Psoas muscle (tissue), 8 donors: ENCODE measurements around the gene C12orf50. TPM values are rescaled to one million over a fixed set of nuclear protein-coding genes. Genes with fewer than 3 reads are reported as not detected.

Experiments
- ATAC-seq, 4 donors: fragments of 200-7000 bp; cut with Tn5 transposase; one replicate each; pipeline ENCODE4 v1.9.1; 2020; ENCODE audit warnings: moderate library complexity in 3 of 4, mild to moderate bottlenecking in 2 of 4
- DNase-seq, 2 donors: peaks; one replicate each; pipeline ENCODE4 v3.0.0-alpha.2; 2020
- H3K27ac ChIP-seq: fragments of 200-600 bp; one replicate; pipeline ENCODE4 v1.8.0; 2022
- H3K27me3 ChIP-seq, 3 donors: fragments of 200-600 bp in 1 of 3; one replicate each; pipeline versions ENCODE4 v1.6.1 to v1.8.0; 2013 to 2022; ENCODE audit warnings: low read length in 2 of 3, mild to moderate bottlenecking in 2 of 3, moderate library complexity in 1 of 3; ENCODE audit not compliant: insufficient read depth in 3 of 3
- H3K36me3 ChIP-seq, 2 donors: fragments of 200-600 bp in 1 of 2; one replicate each; pipeline versions ENCODE4 v1.6.1 to v1.8.0; 2013 to 2022; ENCODE audit warnings: low read depth in 1 of 2, mild to moderate bottlenecking in 1 of 2, moderate library complexity in 1 of 2; ENCODE audit not compliant: insufficient read depth in 1 of 2
- H3K4me1 ChIP-seq: fragments of 200-600 bp; one replicate; pipeline ENCODE4 v1.8.0; 2022
- H3K4me3 ChIP-seq: fragments of 200-600 bp; one replicate; pipeline ENCODE4 v1.8.0; 2022; ENCODE audit warnings: mild to moderate bottlenecking
- H3K9me3 ChIP-seq: fragments of 200-600 bp; one replicate; pipeline ENCODE4 v1.8.0; 2022
- WGBS, 3 donors: extraction: QIAGEN DNeasy Blood & Tissue Kit; methylation state at CpG; one replicate each; pipeline versions ENCODE4 v1.1.6 to v1.1.7; 2013; 5-methylcytosine and 5-hydroxymethylcytosine counted together
- intact Hi-C, 2 donors: fragments of 100-400 bp; cut with DNase I; formaldehyde crosslinking; loops; one replicate each; pipeline versions ENCODE4 v1.11.0 to v1.14.2; 2022
- polyA plus RNA-seq, 3 donors: library from polyadenylated mRNA; stranded (reverse); fragments of 200-250 nt; gene quantifications; one replicate each; pipeline ENCODE4 v1.2.3, GENCODE V29; 2013
- total RNA-seq, 4 donors: library from RNA; stranded (reverse); fragmentation: NEBNext Ultra II Directional in 2 of 4; extraction: Animal tissue kit (Norgen Biotek cat#: 25700) in 2 of 4; gene quantifications; one replicate each; pipeline versions ENCODE4 v1.2.1 to v1.2.4, GENCODE V29; 2021 to 2023
- TF ChIP-seq, protein P1 (sequence below): fragments of 200-600 bp; IDR thresholded peaks from one replicate; pipeline ENCODE4 v1.8.0; 2022; ENCODE audit warnings: antibody characterized with exemption
- donor health status: healthy with polysubstance abuse.
- donor health status: DM: no; HTN: no; CAD: no; lungs with moderate emphysema.
- donor health status: Bipolar disorder and iron deficiency.
- donor health status: healthy.
- donor health status: DM: yes; HTN: yes; CAD: no.
- donor health status: DM: no; HTN: no; CAD: no.
- donor health status: DM: no; HTN: no; CAD: no.
- donor health status: DM: yes; HTN: yes; CAD: no.

C12orf50 gene
- total and polyA plus RNA-seq, 7 donors, result 0.09 to 0.20 (median 0.09) TPM; not detected in 4

DNA sequence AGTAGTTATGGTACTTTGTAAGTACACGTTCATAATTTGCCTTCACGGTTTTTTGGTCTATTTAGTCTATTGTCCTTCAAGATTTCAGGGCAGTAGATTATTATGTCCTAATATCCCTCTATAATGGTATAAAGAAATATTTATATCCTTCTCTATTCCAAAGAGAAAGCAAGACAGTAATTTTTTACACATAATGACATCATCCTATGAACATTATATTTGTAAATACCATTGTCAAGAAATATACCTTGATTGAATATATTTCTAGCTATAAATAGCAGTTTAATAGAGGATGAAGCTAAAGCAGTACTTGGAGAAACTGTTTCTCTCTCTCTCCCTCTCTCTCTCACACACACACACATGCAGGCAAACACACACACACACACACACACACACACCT is 77.0 kb downstream of the C12orf50 start:
- H3K4me3 ChIP-seq, result no peak overlapping the region
- WGBS, 3 donors, result 58 to 68% (median 68%) methylated on average over 2 of the region's 2 CpGs
- DNase-seq (no peak), ATAC-seq (no peak)
- no peaks in the 10 kb centered on the region for H3K4me1 ChIP-seq
- H3K27me3 ChIP-seq, result no peaks in the 10 kb centered on the region
- intact Hi-C loops, result no loop called here
- H3K9me3 ChIP-seq, result no peaks in the 10 kb centered on the region
- no peaks in the 10 kb centered on the region for H3K36me3 ChIP-seq
- TF ChIP-seq, protein P1, sequence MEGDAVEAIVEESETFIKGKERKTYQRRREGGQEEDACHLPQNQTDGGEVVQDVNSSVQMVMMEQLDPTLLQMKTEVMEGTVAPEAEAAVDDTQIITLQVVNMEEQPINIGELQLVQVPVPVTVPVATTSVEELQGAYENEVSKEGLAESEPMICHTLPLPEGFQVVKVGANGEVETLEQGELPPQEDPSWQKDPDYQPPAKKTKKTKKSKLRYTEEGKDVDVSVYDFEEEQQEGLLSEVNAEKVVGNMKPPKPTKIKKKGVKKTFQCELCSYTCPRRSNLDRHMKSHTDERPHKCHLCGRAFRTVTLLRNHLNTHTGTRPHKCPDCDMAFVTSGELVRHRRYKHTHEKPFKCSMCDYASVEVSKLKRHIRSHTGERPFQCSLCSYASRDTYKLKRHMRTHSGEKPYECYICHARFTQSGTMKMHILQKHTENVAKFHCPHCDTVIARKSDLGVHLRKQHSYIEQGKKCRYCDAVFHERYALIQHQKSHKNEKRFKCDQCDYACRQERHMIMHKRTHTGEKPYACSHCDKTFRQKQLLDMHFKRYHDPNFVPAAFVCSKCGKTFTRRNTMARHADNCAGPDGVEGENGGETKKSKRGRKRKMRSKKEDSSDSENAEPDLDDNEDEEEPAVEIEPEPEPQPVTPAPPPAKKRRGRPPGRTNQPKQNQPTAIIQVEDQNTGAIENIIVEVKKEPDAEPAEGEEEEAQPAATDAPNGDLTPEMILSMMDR, result no peak
- no peak overlapping the region for H3K27ac ChIP-seq

DNA sequence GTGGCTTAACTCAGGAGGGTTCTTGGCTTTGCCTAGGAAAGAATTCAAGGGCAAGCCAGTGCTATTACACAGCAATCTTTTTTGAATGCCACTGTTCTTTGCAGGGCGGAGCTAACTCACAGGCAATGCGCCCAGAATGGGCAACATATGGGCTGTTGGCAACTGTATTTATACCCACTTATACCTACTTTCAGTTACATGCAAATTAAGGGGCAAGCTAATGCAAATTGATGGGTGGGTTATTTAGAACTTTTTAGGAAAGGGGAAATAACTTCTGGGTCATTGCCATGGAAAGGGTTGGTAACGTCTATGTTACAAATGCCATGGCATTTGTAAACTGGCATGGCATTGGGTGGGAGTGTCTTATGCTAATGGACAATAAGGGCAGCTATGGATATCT is 85.4 kb downstream of the C12orf50 start:
- no peaks in the 10 kb centered on the region for H3K9me3 ChIP-seq
- TF ChIP-seq, protein P1, result no peak
- H3K27me3 ChIP-seq, result no peaks in the 10 kb centered on the region
- no peaks in the 10 kb centered on the region for H3K4me1 ChIP-seq
- DNase-seq (no peak), ATAC-seq (no peak)
- no peak overlapping the region for H3K27ac ChIP-seq
- no peak overlapping the region for H3K4me3 ChIP-seq
- 44 to 45% (median 45%) methylated on average over 3 of the region's 3 CpGs for WGBS, 3 donors
- intact Hi-C loops, result no loop called here
- no peaks in the 10 kb centered on the region for H3K36me3 ChIP-seq

DNA sequence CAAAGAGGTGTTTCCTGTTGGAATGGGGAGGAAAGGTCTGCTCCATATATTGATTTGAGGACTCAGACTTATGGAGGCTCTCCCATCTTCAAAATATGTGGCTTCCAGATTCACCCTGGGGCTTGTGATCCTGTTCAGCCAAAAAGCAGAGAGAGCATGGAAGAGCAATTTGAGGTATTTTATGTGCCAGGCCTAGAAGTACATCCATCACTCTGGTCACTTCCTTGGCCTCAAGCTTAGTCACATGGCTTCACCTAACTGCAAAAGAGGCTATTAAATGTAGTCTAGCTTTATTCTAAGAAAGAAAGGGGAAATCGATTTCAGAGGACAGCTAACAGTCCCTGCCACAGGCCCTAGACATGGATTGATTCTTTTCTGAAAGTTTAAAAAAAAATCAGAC is 86.2 kb downstream of the C12orf50 start:
- no peaks in the 10 kb centered on the region for H3K4me1 ChIP-seq
- intact Hi-C loops, result no loop called here
- no peak for DNase-seq
- TF ChIP-seq, protein P1, result no peak
- no peak overlapping the region for H3K27ac ChIP-seq
- H3K4me3 ChIP-seq, result no peak overlapping the region
- no peaks in the 10 kb centered on the region for H3K9me3 ChIP-seq
- no peaks in the 10 kb centered on the region for H3K36me3 ChIP-seq
- no peak for ATAC-seq
- 59 to 74% (median 68%) methylated on average over 1 of the region's 1 CpG for WGBS, 3 donors
- H3K27me3 ChIP-seq, result no peaks in the 10 kb centered on the region

DNA sequence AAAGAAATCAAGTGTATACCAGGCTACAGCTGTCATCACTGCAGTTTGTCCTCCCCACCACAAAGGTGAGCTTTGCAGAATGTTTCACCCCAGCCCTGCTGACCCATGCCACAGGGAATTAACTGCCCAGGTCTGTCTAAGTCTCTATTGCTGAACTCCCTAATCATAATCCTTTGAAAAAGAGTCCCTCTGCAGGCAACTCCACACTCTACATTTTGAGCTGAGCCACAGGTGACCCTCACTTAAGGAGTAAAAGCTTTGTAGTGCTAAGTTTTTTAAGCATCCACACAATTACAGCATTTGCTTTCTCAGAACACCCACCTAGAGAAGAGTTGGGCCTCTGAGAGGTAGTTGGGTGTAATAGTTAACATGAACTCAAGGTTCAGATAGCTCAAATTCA is 90.0 kb downstream of the C12orf50 start:
- TF ChIP-seq, protein P1, result no peak
- intact Hi-C loops, result no loop called here
- Histone ChIP-seq H3K27me3 (no peaks in the 10 kb centered on the region), H3K27ac (no peak overlapping the region), H3K4me3 (no peak overlapping the region), H3K9me3 (no peaks in the 10 kb centered on the region), H3K4me1 (no peaks in the 10 kb centered on the region), H3K36me3 (no peaks in the 10 kb centered on the region)
- DNase-seq (no peak), ATAC-seq (no peak)

DNA sequence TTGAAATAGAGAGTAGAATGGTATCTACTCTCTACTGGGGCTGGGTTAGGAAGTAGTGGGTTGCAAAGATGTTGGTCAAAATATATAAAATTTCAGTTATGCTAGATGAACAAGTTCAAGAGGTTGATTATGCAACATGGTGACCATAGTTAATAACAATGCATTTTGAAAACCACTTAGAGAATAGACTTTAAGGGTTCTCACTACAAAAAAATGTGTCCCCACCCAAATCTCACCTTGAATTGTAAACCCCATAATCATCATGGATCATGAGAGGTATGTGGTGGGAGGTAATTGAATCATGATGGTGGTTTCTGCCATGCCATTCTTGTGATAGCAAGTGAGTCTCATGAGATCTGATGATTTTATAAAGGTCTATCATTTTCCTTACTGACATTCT is 94.0 kb downstream of the C12orf50 start:
- H3K9me3 ChIP-seq, result no peaks in the 10 kb centered on the region

More for the DNA sequence above, 94.0 kb downstream of the C12orf50 start:
- Histone ChIP-seq H3K4me1 (no peaks in the 10 kb centered on the region), H3K4me3 (no peak overlapping the region), H3K27me3 (no peaks in the 10 kb centered on the region), H3K36me3 (no peaks in the 10 kb centered on the region), H3K27ac (no peak overlapping the region)
- DNase-seq (no peak), ATAC-seq (no peak)
- TF ChIP-seq, protein P1, result no peak
- intact Hi-C loops, result no loop called here
